GOT3 (cell line): Measurements from ENCODE around the gene RCCD1.

Source experiments
- DNase-seq: peaks from one replicate; lab custom pipeline; 2025; ENCODE audit warnings: mixed read lengths; lab: John Stamatoyannopoulos, UW

The RCCD1 gene

DNA sequence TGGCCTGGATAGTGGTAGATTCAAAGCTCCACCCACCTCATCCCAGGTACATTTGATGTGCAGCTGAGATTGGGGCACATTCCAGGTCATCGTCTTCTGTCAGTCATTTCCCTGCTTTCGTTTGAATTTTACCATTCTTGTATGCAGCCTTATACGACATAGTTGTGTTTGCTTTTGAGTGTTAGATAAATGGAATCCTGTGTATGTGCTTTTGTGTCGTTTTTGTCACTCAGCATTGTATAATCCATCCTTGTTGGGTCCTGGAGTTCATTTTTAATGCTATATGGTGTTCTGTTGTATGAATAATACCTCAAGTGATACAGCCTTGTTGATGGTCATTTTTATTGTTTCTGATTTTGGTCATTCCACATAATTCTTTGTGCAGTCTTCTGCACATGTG lies 7.3 kb downstream of the RCCD1 start:
- DNase-seq = no peak

DNA sequence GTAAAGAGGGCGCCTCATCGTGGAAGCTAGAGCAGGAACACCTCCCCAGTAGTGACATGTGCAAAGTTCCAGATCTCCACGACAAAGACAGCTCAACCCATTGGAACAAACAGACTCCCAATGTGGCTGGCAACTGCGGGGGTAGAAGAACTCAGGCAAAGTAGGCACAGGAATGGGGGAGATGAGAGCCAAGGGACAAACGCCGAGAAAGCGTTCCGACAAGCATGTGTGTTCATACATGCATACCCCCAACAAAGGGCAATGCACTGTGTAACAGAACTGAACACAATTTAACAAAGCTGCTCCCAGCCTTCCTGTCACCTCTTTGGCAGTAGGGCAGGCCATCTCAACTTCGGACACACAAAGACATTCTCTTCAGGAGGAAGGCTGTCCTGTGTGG lies 11.6 kb downstream of the RCCD1 start:
- DNase-seq = no peak

DNA sequence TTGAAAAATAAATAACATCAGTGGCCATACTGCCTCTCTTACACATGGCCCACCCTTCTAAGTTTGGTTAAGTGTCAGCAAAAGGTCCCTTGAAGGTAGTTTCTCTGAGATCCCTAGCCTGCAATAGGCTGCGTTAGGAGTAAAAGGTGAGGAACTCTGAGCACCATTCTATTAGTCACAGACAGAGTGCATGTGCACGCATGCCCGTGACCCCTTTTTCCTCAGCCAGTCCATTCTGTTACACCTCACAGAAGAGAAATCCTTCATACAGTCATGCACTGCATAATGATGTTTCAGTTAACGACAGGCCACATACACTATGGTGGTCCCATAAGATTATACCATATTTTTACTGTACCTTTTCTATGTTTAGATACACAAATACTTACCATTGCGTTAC lies 12.5 kb downstream of the RCCD1 start:
- DNase-seq = no peak

DNA sequence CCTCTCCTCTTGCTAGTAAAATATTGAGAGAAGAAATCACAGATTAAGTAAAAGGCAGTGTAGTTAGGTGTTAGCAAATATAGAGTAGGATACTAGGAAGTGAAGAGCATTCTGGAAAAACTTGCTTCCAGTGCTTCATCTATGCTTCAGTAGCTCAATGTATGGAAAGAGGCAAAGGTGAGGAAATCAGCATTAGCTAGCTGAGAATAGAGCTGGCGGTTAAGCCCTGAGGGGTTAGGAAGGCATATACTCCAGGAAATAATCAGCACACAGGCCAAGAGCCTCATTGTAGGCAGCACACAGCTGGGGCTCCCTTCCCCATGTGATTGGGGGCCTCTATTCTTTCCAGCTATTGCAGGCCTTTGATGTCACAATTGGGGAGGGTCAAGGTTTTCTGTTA lies 13.8 kb downstream of the RCCD1 start:
- DNase-seq = no peak

DNA sequence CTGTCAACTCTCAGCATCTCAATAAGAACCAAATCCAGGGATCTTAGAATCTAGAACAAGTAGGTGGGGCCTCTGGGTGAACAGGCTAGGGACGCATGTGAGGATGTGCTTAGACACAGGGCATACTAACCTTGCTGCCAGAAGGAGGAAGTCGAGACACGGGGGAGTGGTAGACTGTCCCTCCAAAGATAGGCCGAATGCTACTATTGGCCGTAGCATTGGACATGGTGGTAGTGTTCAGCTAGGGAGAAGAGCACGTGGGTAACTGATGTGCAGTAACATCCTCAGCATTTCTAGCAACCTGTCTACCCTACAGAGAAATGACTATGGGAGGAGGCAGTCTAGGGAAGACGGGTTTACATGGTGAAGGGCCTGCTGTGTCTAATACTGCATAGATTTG lies 15.6 kb downstream of the RCCD1 start:
- DNase-seq = no peak

DNA sequence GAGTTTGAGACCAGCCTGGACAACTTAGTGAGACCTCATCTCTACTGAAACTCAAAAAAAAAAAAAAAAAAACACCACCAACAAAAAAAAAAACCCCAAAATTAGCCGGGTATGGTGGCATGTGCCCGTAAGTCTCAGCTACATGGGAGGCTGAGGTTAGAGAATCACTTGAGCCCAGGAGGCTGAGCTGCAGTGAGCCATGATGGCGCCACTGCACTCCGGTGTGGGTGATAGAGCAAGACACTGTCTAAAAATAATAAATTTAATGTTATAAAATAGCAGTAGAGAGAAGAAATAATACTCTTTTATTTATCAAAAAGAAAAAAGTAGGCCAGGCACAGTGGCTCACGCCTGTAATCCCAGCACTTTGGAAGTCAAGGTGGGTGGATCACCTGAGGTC lies 17.4 kb downstream of the RCCD1 start:
- DNase-seq = no peak

DNA sequence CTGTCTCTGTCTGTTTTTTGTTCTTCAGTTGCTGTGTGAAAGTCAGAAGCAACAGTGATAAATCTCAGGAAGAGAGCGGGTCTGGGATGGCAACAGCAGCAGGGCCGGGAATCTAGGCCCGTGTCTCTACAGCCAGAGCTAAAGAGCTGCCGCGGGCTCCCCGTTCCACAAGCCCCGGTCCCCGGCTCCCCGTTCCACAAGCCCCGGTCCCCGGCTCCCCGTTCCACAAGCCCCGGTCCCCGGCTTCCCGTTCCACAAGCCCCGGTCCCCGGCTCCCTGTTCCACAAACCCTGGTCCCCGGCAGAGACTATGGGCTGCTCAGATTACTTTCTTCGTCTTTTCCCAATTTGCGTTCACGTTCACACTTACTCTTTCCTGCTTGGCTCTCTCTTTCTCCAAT lies 19.5 kb downstream of the RCCD1 start:
- no peak for DNase-seq

DNA sequence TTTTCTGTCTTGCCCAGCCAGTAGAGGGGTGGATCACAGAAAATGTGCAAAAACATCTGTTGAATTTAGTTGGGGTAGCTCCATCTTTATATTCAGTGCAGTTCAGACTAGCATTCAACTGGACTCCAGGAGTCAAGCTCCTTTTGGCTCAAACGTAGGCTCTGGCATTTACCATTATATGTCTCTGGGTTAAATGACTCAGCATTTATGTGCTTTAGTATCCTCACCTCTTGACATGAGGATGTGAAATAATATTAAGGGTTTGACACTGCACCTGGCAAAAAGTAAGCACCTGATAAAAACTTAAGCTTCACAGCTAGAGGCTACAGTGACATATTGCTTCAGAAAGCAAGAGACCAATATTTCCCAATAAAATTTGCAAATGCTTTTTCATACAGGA lies 24.9 kb downstream of the RCCD1 start:
- DNase-seq = no peak

DNA sequence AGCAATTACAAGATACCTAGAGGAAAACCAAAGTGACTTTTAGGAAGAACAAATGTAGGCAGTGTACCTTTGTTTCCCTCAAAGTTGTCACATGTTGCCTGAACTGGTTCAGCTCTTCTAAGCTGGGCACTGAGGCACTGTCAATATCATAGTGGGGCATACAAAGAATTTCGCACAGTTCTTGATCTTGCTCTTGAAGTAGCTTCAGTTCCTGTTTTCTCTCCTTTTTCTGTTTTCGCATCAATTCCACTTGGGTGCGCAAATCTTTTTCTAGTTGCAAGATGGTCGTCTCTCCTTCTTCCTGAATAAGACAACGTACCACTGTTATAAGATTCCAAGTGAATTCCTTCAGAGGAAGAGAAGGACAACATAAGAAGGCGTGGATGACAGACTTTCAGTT lies 27.0 kb downstream of the RCCD1 start:
- DNase-seq = no peak

DNA sequence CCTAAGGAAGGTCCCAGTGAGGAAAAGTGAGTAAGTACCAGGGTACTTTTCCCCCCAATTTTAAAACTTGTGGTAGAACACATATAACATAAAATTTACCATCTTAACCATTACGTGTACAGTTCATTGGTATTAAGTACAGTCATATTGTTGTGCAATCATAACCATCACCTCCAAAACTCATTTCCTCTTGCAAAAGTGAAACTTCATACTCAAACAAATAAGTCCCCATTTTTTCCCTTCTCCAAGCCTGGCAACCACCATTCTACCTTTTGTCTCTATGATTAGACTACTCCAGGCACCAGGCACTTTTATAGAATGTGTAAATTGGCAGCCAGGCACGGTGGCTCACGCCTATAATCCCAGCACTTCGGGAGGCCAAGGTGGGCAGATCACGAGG lies 27.5 kb downstream of the RCCD1 start:
- DNase-seq = no peak

DNA sequence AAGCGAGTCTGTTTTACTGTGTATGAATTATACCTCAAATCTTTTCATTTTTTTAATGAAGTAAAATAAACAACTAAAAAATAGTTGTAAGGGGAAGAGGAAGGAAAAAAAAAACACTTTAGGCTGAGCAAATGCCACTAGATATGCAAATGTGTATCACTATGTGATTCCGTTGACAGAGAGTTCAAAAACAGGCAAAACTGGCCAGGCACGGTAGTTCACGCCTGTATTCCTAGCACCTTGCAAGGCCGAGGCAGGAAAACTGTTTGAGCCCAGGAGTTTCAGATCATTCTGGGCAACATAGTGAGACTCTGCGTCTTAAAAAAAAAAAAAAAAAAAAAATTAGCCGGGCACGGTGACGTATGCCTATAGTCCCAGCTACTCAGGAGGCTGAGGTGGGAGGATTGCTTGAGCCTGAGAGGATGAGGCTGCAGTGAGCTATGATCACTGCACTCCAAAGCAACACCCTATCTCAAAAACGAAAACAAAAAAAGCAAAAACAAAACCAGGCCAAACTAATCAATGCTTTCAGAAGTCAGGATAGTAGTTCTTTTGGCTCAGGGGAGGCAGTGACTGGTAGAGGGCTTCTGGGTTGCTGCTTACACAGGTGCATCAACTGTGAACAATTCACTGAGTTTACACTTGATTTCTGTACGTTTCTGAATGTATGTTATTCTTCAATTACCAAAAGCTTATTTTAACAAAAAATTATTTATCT lies 32.3 kb downstream of the RCCD1 start:
- no peak for DNase-seq

DNA sequence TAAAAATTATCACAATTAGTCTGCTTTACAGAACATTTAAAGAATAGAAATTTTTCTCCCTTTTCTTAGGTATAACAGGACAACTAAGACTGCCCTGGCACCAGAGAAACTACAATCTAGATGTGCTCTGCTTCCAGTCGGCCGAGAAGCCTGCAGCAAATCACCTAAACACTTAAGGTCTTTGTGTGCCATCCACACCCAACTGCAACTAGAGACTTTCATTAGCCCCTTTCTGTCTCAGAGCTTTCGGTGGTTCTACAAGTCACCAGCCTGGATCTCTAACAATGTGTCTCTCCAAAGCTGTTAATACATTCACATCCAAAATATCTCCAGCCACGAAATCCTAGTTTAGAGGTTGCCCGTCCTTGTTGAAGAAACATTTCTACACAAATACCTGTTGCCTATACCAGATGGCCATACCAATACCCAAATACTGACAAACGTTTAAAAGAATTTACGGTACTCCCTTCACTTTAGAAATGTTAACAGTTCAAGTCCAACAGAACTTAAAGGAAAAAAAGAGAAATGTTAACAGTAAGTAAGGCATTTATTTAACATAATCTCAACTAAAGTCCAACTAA lies 33.0 kb downstream of the RCCD1 start:
- DNase-seq = no peak

DNA sequence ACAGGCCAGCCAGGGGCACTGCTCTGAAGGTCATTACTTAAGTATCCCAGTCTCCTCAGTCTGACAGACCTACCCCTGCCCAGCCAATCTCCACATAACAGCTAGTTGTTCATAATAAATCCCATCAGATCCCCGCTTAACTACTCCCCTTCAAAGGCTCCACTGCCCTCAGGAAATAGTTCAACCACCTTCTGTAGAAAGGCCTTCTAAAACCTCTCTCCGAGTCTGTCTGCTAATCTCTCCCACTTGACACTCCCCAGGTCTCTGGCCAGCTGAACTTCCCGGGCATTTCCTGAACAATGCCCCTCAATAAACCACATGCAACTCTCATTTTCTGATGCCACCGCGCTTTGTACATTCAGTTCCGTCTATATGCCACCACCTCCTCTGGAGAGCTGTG lies 33.6 kb downstream of the RCCD1 start:
- no peak for DNase-seq

DNA sequence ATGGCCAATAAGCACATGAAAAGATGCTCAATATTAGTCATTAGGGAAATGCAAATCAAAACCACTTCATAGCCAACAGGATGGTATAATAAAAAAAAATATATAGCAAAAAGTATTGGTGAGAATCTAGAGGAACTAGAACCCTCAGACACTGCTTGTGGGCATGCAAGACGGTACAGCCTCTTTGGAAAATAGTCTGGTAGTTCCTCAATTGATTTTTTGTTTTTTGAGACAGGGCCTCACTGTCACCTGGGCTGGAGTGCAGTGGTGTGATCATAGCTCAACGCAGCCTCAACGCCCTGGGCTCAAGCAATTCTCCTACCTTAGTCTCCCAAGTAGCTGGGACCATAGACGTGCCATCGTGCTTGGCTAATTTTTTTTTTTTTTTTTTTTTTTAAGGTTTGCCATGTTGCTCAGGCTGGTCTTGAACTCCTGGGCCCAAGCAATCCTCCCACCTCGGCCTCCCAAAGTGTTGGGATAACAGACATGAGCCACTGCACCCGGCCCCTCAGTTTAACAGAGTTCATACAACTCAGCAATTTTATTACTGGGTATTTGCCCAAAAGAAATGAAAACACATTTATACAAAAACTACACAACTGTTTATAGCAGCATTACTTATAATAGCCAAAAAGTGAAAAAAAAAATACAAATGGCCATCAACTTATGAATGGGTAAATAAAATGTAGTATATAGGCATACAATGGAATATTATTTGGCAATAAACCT lies 34.5 kb downstream of the RCCD1 start:
- DNase-seq = no peak

DNA sequence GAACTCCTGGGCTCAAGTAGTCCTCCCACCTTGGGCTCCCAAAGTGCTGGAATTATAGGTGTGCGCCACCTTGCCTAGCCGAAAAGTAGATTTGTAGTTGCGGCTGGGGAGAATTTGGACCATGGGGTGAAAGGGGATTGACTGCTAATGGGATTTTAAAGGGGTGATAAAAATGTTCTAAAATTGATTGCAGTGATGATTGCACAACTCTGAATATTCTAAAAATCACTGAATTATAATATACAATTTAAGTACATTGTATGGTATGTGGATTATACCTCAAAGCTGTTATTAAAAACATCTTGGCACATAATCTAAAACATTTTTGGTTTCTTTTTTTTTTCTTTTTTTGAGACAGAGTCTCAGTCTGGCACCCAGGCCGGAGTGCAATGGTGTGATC lies 35.8 kb downstream of the RCCD1 start:
- DNase-seq = no peak

DNA sequence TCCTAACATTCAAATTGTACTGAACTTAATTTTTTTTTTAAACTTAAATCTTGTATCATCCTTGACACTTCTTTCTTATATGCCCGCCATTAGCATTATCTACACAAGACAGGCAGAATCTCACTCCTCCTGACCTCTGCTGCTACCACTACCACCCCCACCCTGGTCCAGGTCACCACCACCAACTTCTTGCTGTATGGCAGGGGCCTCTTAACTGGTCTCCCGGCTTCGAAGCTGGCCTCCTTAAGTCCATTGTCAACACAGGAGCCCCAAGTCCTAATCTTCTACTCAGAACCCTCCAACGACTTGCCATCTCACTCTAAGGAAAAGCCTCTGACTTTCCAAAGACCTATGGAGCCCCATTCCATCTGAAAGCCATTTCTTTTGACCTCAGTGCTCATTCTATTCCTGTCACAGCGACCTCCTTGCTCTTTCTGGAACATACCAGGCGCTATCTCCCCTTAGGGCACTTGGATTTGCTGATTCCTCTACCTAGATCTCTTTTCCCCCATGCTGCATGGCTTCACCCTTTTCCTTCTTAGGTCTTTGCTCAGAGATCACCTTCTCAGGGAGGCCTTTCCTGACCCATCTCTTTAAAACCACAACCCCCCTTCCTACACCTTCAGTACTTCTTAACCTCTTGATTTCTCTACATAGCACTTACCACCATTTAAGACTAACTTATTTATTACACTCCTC lies 37.1 kb downstream of the RCCD1 start:
- DNase-seq = no peak

DNA sequence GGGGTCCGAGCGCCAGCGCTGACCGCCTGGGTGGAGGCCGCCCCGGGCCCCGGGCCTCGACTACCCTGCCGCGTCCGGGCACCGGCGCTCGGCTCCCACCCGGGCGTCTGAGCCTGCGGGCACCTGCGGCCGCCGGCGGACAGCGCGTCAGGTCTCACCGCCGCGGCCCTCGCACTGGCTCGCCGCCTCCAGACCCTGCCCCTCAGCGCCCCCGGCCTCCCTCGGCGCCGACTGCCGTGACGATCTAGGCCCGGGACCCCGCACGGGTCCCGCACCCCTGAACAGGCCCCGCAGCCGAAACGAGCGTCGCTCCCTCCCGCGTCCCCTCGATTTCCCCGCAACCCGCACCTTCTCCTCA lies 39.4 kb downstream of the RCCD1 start:
- DNase-seq = no peak

DNA sequence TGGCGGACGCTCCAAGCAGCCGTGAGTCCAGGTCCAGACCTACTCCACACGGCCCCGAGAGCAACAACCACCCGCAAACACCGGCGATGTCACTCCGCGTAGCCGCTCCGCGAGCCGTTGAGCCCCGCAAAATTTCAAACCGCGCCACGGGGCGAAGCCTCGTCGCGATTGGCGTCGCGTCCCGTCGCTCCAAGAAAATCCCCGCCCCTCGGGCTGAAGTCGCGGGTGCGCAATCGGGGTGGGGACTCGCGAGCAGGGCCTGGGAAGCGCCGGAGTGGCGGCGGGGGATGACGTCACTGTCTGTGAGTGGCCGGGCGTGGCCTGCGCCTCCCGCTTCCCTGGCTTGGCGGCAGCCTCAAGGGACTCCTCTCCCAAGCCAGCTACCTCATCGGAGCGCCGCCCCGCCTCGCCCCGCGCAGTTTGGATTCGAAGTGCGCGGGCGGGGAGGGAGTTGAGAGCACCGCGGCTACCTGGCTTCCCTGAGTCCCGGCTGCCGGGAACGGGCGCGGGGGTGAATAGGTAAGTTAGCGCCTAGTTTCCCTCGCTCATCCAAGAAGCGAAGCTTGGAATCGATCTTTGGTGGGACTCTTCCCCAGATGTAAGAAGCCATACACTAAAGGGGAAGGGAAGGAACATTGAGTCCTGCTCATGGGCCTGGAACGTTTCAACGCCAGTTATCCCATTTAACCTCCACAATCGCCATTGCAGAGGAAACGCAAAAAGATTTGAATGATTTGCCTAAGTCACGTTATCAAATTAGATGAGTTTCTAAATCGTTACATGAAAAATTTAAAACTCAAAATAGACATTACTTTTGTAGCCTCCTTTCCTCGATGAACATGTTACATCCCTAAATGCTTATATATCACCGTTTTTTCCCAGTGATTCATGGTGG lies 40.0 kb downstream of the RCCD1 start, which contains the start of gene PRC1:
Gene PRC1, minus strand, starts transcription at position 119 of the 895 bp plus-strand sequence. Its CDS starts 118 bp downstream, at position 1.
- peak; percentile 95 for DNase-seq

DNA sequence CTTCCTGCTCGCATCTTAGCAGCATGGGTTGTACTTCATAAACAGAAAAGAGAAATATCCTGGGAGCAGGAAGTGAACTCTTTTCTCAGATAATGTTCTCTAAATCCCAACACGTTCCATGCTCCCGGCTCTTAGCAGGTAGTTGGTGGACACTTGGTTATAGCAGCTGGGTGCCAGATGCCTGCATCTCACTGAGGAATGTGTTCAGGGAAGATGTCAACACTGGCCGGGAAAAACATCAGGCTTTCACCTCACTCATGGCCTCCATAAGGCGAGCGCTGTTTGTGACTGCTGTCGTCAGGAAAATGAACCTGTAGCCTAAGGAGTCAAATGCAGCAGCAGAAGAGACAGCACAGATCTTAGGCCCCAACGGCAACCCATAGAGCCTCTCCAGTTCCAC lies 44.1 kb downstream of the RCCD1 start:
- no peak for DNase-seq

DNA sequence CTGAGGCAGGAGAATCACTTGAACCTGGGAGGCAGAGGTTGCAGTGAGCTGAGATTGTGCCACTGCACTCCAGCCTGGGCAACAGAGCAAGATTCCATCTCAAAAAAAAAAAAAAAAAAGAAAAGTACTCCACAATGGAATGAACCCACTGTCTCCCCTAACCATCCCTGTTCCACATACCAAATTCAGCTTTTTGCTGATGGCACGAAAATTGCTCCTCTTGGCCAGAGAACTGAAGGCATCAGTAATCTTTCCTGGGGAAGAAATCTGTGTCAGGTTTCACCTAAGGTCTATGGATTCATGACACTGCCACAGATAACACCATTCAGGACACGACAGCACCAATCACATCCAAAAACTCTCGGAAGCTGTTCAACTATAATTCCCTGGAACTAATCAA lies 46.5 kb downstream of the RCCD1 start:
- no peak for DNase-seq

DNA sequence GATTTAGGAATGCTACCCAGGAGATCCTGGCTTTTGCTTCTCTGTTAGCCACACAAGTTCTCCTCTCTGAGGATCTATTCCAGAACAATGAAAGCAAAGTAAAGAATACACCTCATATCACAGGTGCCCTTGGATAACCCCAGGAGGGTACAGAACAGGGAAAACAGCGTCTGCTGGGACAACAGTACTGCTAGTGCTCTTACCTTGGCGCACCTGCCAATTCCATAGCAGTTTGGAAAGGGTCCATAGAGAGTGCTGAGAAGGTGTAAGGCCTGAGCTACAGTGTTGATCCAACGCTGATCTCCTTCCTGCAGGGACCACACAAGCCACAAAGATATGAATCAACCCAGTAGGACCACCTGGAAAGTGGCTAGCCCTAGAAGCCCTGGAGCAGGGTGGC lies 52.6 kb downstream of the RCCD1 start:
- no peak for DNase-seq
